GM23338 (cell line): ENCODE results near the gene ESR2. TPM values are rescaled to one million over a fixed set of nuclear protein-coding genes. Genes with fewer than 3 reads are reported as not detected.

Source experiments
- ATAC-seq: fragments of 200-7000 bp; cut with Tn5 transposase; 3 replicates; pipeline ENCODE4 v1.9.1; 2020
- DNase-seq: peaks from one replicate; pipeline ENCODE4 v3.0.0-alpha.2; 2015; ENCODE audit warnings: low spot score
- H2AFZ ChIP-seq: fragments of 200-600 bp; sonication (generic); 2 replicates; pipeline ENCODE4 v1.8.0; 2016; ENCODE audit warnings: antibody characterized with exemption, mild to moderate bottlenecking, moderate library complexity
- H3F3A ChIP-seq: fragments of 200-600 bp; sonication (generic); replicated peaks from 2 replicates; pipeline ENCODE4 v1.8.0; 2017; ENCODE audit warnings: antibody characterized with exemption, mixed run types, low read depth
- H3K27ac ChIP-seq: fragments of 200-600 bp; sonication (generic); 2 replicates; pipeline ENCODE4 v1.6.1; 2016; ENCODE audit warnings: low read depth
- H3K27me3 ChIP-seq: fragments of 200-600 bp; sonication (generic); 2 replicates; pipeline ENCODE4 v1.8.0; 2016; ENCODE audit warnings: mild to moderate bottlenecking, mixed run types, moderate library complexity; ENCODE audit not compliant: insufficient read depth
- H3K36me3 ChIP-seq: fragments of 200-600 bp; sonication (generic); 2 replicates; pipeline ENCODE4 v1.8.0; 2016; ENCODE audit warnings: mild to moderate bottlenecking; ENCODE audit not compliant: insufficient read depth
- H3K4me1 ChIP-seq: fragments of 200-600 bp; sonication (generic); 2 replicates; pipeline ENCODE4 v1.8.0; 2016; ENCODE audit warnings: mild to moderate bottlenecking, moderate library complexity; ENCODE audit not compliant: insufficient read depth
- H3K4me2 ChIP-seq: fragments of 200-600 bp; sonication (generic); 2 replicates; pipeline ENCODE4 v1.7.1; 2017; ENCODE audit warnings: mixed run types
- H3K4me3 ChIP-seq: fragments of 200-600 bp; sonication (generic); 2 replicates; pipeline ENCODE4 v1.6.1; 2016; ENCODE audit warnings: mixed run types
- H3K79me2 ChIP-seq: fragments of 200-600 bp; sonication (generic); replicated peaks from 2 replicates; pipeline ENCODE4 v1.8.0; 2017; ENCODE audit warnings: mild to moderate bottlenecking; ENCODE audit not compliant: insufficient read depth
- H3K9me2 ChIP-seq: fragments of 200-600 bp; sonication (generic); 2 replicates; pipeline ENCODE4 v1.8.0; 2017; ENCODE audit not compliant: insufficient read depth
- H4K20me1 ChIP-seq: fragments of 200-600 bp; sonication (generic); replicated peaks from 2 replicates; pipeline ENCODE4 v1.8.0; 2017; ENCODE audit warnings: mild to moderate bottlenecking; ENCODE audit not compliant: insufficient read depth
- H3K27ac Mint-ChIP-seq: 2 replicates; pipeline ENCODE4 v1.8.0; 2020; ENCODE audit warnings: inconsistent platforms, mild to moderate bottlenecking, moderate library complexity, mixed read lengths
- H3K27me3 Mint-ChIP-seq: 3 replicates; pipeline ENCODE4 v1.8.0; 2022; ENCODE audit warnings: low read depth, mild to moderate bottlenecking, moderate library complexity, mixed read lengths, inconsistent platforms; ENCODE audit not compliant: insufficient read depth, poor library complexity
- H3K36me3 Mint-ChIP-seq: 3 replicates; pipeline ENCODE4 v1.8.0; 2021; ENCODE audit warnings: low read depth, mild to moderate bottlenecking, inconsistent platforms, moderate library complexity, mixed read lengths
- H3K4me1 Mint-ChIP-seq: 3 replicates; pipeline ENCODE4 v1.8.0; 2020; ENCODE audit warnings: mild to moderate bottlenecking, inconsistent platforms, mixed read lengths
- H3K4me3 Mint-ChIP-seq: 3 replicates; pipeline ENCODE4 v1.8.0; 2021; ENCODE audit warnings: moderate library complexity, mild to moderate bottlenecking, inconsistent platforms, mixed read lengths
- H3K9me3 Mint-ChIP-seq: 3 replicates; pipeline ENCODE4 v1.8.0; 2020; ENCODE audit warnings: moderate library complexity, mild to moderate bottlenecking, inconsistent platforms, mixed read lengths
- ZNF331 ChIP-seq: fragments of 250-450 bp; sonication (Bioruptor Pico); IDR thresholded peaks from 2 replicates; pipeline ENCODE4 v1.5.0; 2020; ENCODE audit warnings: low read depth, mild to moderate bottlenecking, moderate library complexity
- polyA plus RNA-seq: library from polyadenylated mRNA; unstranded; fragments of >200 nt; fragmentation: Nextera tagmentation; extraction: Ambion mirVana; gene quantifications from 2 replicates; pipeline ENCODE4 v1.2.1, GENCODE V29; 2016
- total RNA-seq: library from RNA; depleted of rRNA; stranded (reverse); fragments of >200 nt; shearing (Covaris generic); gene quantifications from 2 replicates; pipeline ENCODE4 v1.2.3, GENCODE V29; 2014
- TF ChIP-seq, protein P1 (sequence below): fragments of 250-450 bp; sonication (Bioruptor Pico); IDR thresholded peaks from 2 replicates; pipeline ENCODE4 v1.5.0; 2020; ENCODE audit warnings: mild to moderate bottlenecking, moderate library complexity
- TF ChIP-seq, protein P2 (sequence below): IDR thresholded peaks from 2 replicates; pipeline ENCODE4 v1.6.1; 2016; ENCODE audit warnings: antibody characterized with exemption

ESR2 gene
- total and polyA plus RNA-seq, 2 experiments from 2014 or later = 0.58 to 0.59 TPM

DNA sequence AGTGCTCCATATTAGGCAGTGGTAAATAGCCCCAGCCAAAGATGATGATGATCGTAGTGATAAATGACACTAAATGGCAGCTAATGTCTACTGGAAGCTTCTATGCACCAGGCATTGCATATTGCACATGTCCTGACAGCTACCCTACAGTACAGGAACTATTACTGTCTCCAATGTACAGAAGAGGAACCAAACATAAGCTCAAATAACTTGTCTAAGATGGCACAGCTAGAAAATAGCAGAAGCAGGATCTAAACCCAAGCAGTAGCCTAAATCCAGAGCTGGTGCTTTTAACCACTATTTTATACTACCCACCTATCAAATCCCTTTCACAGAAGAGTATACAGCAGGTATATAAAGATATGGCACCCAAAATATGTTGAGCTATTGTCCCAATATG is 28.9 kb downstream of the ESR2 start (continued):
- TF ChIP-seq, protein P1, sequence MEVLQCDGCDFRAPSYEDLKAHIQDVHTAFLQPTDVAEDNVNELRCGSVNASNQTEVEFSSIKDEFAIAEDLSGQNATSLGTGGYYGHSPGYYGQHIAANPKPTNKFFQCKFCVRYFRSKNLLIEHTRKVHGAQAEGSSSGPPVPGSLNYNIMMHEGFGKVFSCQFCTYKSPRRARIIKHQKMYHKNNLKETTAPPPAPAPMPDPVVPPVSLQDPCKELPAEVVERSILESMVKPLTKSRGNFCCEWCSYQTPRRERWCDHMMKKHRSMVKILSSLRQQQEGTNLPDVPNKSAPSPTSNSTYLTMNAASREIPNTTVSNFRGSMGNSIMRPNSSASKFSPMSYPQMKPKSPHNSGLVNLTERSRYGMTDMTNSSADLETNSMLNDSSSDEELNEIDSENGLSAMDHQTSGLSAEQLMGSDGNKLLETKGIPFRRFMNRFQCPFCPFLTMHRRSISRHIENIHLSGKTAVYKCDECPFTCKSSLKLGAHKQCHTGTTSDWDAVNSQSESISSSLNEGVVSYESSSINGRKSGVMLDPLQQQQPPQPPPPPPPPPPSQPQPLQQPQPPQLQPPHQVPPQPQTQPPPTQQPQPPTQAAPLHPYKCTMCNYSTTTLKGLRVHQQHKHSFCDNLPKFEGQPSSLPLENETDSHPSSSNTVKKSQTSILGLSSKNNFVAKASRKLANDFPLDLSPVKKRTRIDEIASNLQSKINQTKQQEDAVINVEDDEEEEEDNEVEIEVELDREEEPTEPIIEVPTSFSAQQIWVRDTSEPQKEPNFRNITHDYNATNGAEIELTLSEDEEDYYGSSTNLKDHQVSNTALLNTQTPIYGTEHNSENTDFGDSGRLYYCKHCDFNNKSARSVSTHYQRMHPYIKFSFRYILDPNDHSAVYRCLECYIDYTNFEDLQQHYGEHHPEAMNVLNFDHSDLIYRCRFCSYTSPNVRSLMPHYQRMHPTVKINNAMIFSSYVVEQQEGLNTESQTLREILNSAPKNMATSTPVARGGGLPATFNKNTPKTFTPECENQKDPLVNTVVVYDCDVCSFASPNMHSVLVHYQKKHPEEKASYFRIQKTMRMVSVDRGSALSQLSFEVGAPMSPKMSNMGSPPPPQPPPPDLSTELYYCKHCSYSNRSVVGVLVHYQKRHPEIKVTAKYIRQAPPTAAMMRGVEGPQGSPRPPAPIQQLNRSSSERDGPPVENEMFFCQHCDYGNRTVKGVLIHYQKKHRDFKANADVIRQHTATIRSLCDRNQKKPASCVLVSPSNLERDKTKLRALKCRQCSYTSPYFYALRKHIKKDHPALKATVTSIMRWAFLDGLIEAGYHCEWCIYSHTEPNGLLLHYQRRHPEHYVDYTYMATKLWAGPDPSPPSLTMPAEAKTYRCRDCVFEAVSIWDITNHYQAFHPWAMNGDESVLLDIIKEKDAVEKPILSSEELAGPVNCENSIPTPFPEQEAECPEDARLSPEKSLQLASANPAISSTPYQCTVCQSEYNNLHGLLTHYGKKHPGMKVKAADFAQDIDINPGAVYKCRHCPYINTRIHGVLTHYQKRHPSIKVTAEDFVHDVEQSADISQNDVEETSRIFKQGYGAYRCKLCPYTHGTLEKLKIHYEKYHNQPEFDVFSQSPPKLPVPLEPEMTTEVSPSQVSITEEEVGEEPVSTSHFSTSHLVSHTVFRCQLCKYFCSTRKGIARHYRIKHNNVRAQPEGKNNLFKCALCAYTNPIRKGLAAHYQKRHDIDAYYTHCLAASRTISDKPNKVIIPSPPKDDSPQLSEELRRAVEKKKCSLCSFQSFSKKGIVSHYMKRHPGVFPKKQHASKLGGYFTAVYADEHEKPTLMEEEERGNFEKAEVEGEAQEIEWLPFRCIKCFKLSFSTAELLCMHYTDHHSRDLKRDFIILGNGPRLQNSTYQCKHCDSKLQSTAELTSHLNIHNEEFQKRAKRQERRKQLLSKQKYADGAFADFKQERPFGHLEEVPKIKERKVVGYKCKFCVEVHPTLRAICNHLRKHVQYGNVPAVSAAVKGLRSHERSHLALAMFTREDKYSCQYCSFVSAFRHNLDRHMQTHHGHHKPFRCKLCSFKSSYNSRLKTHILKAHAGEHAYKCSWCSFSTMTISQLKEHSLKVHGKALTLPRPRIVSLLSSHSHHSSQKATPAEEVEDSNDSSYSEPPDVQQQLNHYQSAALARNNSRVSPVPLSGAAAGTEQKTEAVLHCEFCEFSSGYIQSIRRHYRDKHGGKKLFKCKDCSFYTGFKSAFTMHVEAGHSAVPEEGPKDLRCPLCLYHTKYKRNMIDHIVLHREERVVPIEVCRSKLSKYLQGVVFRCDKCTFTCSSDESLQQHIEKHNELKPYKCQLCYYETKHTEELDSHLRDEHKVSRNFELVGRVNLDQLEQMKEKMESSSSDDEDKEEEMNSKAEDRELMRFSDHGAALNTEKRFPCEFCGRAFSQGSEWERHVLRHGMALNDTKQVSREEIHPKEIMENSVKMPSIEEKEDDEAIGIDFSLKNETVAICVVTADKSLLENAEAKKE (CRISPR knock-in tag) = no peak
- no peak for TF ChIP-seq ZNF331 (CRISPR knock-in tag)

DNA sequence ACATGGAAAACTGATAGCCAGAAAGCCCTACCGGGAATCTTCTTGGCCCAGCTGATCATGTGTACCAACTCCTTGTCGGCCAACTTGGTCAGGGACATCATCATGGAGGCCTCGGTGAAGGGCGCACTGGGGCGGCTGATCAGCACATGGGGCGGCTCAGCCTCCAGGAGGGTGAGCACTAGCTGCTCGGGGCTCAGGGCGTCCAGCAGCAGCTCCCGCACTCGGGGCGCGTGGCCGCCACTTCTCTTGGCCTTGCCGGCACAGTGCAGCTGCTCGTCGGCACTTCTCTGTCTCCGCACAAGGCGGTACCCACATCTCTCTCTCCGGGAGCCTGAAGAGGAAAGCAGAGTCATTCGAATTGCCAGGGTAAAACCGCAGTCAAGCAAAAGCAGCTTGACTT is 33.8 kb downstream of the ESR2 start:
- H3K27me3 Mint-ChIP-seq = peaks cover 4% of the 10 kb centered on the region
- H3K36me3 Mint-ChIP-seq = no peaks in the 10 kb centered on the region
- Histone ChIP-seq H3K27ac (no peak overlapping the region), H2AFZ (peak overlapping the region; percentile 77), H3K4me1 (no peaks in the 10 kb centered on the region), H3K9me2 (no peaks in the 10 kb centered on the region; the same call in 1 of the 2 replicates), H3K36me3 (no peaks in the 10 kb centered on the region), H3F3A (no peaks in the 10 kb centered on the region), H3K4me2 (no peak overlapping the region), H3K27me3 (no peaks in the 10 kb centered on the region), H4K20me1 (no peaks in the 10 kb centered on the region), H3K4me3 (no peak overlapping the region), H3K79me2 (no peaks in the 10 kb centered on the region)
- ATAC-seq (peak; percentile 51; the same call in 2 of the 3 replicates), DNase-seq (peak; percentile 38)
- no peak overlapping the region for H3K27ac Mint-ChIP-seq
- no peaks in the 10 kb centered on the region for H3K9me3 Mint-ChIP-seq
- peaks cover 8% of the 10 kb centered on the region; the same call in 2 of the 3 replicates for H3K4me1 Mint-ChIP-seq
- TF ChIP-seq, protein P1 (CRISPR knock-in tag) = no peak
- TF ChIP-seq, protein P2, sequence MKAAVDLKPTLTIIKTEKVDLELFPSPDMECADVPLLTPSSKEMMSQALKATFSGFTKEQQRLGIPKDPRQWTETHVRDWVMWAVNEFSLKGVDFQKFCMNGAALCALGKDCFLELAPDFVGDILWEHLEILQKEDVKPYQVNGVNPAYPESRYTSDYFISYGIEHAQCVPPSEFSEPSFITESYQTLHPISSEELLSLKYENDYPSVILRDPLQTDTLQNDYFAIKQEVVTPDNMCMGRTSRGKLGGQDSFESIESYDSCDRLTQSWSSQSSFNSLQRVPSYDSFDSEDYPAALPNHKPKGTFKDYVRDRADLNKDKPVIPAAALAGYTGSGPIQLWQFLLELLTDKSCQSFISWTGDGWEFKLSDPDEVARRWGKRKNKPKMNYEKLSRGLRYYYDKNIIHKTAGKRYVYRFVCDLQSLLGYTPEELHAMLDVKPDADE = no peak
- no peak overlapping the region for H3K4me3 Mint-ChIP-seq
